ENCODE results near the gene DPP6. TPM values are rescaled to one million over a fixed set of nuclear protein-coding genes. Genes with fewer than 3 reads are reported as not detected.

DPP6 gene
- total RNA-seq, 4 donors from 2014 or later: 0.30 to 11.8 (median 10.7) TPM

DNA sequence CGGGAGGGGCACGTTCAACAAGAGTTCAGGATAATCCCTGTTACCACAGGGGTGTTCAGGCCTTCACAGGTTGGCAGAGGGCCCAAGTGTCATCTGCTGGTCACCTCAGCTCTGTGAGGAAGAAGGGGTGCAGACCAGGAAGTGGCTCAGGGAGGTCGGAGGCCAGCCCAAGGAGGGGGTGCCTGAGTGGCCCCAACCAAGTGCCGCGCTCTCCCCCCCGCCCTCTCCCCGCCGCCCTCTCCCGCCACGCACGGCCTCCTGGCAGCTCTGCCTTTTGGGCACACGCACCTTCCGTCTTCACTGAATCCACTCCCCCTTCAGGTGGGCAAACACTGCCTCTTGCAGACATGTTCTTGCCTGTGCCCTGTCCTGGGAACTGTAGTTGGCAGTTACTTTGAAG lies 705.6 kb downstream of the DPP6 start:
- no peaks in the 10 kb centered on the region for H3K36me3 ChIP-seq
- no peak overlapping the region for H3K4me3 ChIP-seq
- TF ChIP-seq POLR2AphosphoS5 (IDR thresholded peaks at IDR 0.05) (no peak), EP300 (IDR thresholded peaks at IDR 0.05) (no peak), POLR2A (IDR thresholded peaks at IDR 0.05) (no peak)
- TF ChIP-seq, protein P1, sequence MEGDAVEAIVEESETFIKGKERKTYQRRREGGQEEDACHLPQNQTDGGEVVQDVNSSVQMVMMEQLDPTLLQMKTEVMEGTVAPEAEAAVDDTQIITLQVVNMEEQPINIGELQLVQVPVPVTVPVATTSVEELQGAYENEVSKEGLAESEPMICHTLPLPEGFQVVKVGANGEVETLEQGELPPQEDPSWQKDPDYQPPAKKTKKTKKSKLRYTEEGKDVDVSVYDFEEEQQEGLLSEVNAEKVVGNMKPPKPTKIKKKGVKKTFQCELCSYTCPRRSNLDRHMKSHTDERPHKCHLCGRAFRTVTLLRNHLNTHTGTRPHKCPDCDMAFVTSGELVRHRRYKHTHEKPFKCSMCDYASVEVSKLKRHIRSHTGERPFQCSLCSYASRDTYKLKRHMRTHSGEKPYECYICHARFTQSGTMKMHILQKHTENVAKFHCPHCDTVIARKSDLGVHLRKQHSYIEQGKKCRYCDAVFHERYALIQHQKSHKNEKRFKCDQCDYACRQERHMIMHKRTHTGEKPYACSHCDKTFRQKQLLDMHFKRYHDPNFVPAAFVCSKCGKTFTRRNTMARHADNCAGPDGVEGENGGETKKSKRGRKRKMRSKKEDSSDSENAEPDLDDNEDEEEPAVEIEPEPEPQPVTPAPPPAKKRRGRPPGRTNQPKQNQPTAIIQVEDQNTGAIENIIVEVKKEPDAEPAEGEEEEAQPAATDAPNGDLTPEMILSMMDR (IDR thresholded peaks at IDR 0.05): no peak
- peaks cover 6% of the 10 kb centered on the region for H3K9me3 ChIP-seq
- H3K27me3 ChIP-seq: no peaks in the 10 kb centered on the region
- H3K27ac ChIP-seq: no peak overlapping the region
- WGBS: 92% methylated on average over 13 of the region's 13 CpGs
- no peaks in the 10 kb centered on the region for H3K4me1 ChIP-seq
- DNase-seq (ENCODE audit: low spot score in 2 of 2): peak in 1 of 2 donors; percentile 33

DNA sequence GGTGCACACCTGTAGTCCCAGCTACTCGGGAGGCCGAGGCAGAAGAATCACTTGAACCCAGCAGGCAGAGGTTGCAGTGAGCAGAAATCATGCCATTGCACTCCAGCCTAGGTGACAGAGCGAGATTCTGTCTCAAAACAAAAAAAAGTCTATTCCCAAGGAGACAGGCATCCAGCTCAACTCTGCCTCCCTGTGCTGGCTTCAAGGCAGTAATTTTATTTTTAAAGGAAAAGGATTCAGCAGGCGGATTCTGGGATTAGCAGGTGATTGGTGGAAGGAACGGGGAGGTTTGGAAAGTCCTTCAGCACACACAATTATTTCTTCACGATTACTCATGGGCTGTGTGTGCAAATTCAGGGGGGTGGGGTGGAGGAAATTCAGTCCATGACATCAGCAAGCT lies 707.8 kb downstream of the DPP6 start:
- WGBS: 89% methylated on average over 6 of the region's 6 CpGs
- no peaks in the 10 kb centered on the region for H3K36me3 ChIP-seq
- TF ChIP-seq, protein P1 (IDR thresholded peaks at IDR 0.05): no peak
- TF ChIP-seq EP300 (IDR thresholded peaks at IDR 0.05): no peak
- H3K9me3 ChIP-seq: peaks cover 6% of the 10 kb centered on the region
- no peak overlapping the region for H3K4me3 ChIP-seq
- no peak for DNase-seq (ENCODE audit: low spot score in 2 of 2)
- no peaks in the 10 kb centered on the region for H3K4me1 ChIP-seq
- no peak overlapping the region for H3K27ac ChIP-seq
- no peaks in the 10 kb centered on the region for H3K27me3 ChIP-seq

DNA sequence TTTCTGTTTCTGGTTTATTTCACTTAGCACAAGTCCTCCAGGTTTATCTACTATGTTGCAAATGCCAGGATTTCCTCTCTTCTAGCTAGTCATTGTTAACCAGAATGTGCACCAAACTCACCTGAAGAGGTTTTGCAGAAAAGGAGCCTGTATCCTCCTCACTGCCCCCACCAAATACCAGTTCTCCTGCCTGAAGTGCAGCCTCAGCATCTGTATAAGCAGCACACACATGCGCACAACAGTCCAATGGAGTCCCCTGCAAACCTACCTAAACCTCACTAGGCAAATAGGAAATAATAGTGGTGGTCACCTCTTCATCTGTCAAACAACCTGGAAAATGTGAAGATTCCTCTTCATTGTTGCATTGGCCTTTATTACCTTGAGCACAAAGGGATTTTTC lies 712.9 kb downstream of the DPP6 start:
- peaks cover 6% of the 10 kb centered on the region for H3K9me3 ChIP-seq
- H3K27ac ChIP-seq: no peak overlapping the region
- H3K27me3 ChIP-seq: no peaks in the 10 kb centered on the region
- TF ChIP-seq, protein P1 (IDR thresholded peaks at IDR 0.05): no peak
- TF ChIP-seq EP300 (IDR thresholded peaks at IDR 0.05) (no peak), POLR2AphosphoS5 (IDR thresholded peaks at IDR 0.05) (no peak), POLR2A (IDR thresholded peaks at IDR 0.05) (no peak)
- H3K4me1 ChIP-seq: no peaks in the 10 kb centered on the region
- 100% methylated on average over 1 of the region's 1 CpG for WGBS
- H3K4me3 ChIP-seq: no peak overlapping the region
- DNase-seq (ENCODE audit: low spot score in 2 of 2): no peak
- no peaks in the 10 kb centered on the region for H3K36me3 ChIP-seq

DNA sequence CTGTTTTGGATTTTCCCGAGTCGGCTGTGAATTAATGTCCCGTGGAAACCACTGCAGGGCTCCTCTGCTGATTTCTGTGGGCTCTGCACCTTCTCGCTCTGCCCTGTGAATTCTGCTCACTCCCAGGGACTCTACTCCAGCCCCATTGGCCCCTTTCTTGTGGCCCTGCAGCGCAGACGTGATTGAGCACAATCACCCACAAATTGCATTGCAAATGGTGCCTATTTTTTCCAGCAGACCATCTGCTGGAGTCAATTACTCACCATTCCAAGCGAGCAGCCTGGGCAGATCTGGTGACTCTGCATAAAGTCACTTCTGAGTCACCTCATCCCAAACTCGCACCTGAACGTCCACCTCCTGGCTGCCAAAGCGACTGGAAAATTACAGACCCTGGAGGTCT lies 714.9 kb downstream of the DPP6 start:
- H3K4me1 ChIP-seq: no peaks in the 10 kb centered on the region
- no peak overlapping the region for H3K4me3 ChIP-seq
- DNase-seq (ENCODE audit: low spot score in 2 of 2): peak in 1 of 2 donors; percentile 0
- 68% methylated on average over 10 of the region's 10 CpGs for WGBS
- H3K27ac ChIP-seq: no peak overlapping the region
- no peaks in the 10 kb centered on the region for H3K27me3 ChIP-seq
- peaks cover 6% of the 10 kb centered on the region for H3K9me3 ChIP-seq
- H3K36me3 ChIP-seq: no peaks in the 10 kb centered on the region
- no peak for TF ChIP-seq EP300 (IDR thresholded peaks at IDR 0.05)
- TF ChIP-seq, protein P1 (IDR thresholded peaks at IDR 0.05): no peak
- no peak for TF ChIP-seq POLR2AphosphoS5 (IDR thresholded peaks at IDR 0.05)
- TF ChIP-seq POLR2A (IDR thresholded peaks at IDR 0.05): no peak

DNA sequence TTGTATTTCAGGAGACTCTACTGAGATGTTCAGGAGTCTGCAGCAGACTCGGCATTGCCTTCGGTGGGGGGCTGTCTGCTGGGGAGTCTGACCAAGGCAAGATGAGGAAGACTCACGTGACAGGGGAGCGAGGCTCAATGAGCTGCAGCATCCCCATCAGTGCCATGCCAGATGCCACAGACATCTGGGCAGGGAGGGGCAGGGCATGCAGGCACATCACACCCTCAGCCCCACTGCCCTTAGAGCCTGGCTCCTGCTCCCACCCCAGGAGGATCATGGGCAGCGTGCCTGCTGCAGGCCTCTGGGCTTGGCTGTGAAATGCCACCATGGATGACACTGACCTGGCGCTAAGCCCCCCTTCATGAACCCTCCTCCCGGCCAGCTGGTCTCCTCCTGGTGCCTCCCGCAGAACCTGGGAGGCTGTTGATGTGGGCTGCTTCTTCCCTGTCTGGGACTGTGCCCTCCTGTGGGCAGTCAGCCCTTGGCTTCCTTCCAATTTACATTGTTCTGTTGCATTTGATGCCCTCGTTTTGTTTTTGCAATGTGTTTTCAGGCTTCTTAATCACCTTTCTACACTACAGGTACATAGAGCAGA lies 715.7 kb downstream of the DPP6 start:
- WGBS: 79% methylated on average over 5 of the region's 9 CpGs
- Histone ChIP-seq H3K9me3 (peaks cover 6% of the 10 kb centered on the region), H3K4me3 (no peak overlapping the region), H3K4me1 (no peaks in the 10 kb centered on the region), H3K27ac (no peak overlapping the region), H3K36me3 (no peaks in the 10 kb centered on the region), H3K27me3 (no peaks in the 10 kb centered on the region)
- DNase-seq (ENCODE audit: low spot score in 2 of 2): peak in 1 of 2 donors; percentile 40
- TF ChIP-seq, protein P1 (IDR thresholded peaks at IDR 0.05): no peak
- TF ChIP-seq EP300 (IDR thresholded peaks at IDR 0.05) (no peak), POLR2A (IDR thresholded peaks at IDR 0.05) (no peak), POLR2AphosphoS5 (IDR thresholded peaks at IDR 0.05) (no peak)
